HepG2 (cell line): Measurements from ENCODE around the gene TOM1L2. TPM values are rescaled to one million over a fixed set of nuclear protein-coding genes. Genes with fewer than 3 reads are reported as not detected.

Source experiments
- ATAC-seq: fragments of 200-7000 bp; cut with Tn5 transposase; 3 replicates; pipeline ENCODE4 v1.9.1; 2020; ENCODE audit warnings: mild to moderate bottlenecking, moderate library complexity
- BruUV-seq: library from RNA; stranded (reverse); fragments of 400-500 nt; replicated peaks from 2 replicates; lab custom pipeline; 2021; lab: Mats Ljungman, UMichigan
- CTCF ChIA-PET: fragments of 300-600 bp; formaldehyde crosslinking; extraction: SDS; loops from one replicate; lab custom pipeline; 2021; ENCODE audit warnings: low total read pairs, inconsistent platforms, low intra/inter-chr PET ratio; lab: Yijun Ruan, JAX
- POLR2A ChIA-PET: fragments of 350-600 bp; sonication (Branson Sonifier 250); formaldehyde crosslinking; loops from one replicate; lab custom pipeline; 2020; ENCODE audit warnings: antibody characterized with exemption, inconsistent platforms; lab: Yijun Ruan, JAX
- DNase-seq: peaks from one replicate; pipeline ENCODE4 v3.0.0-alpha.2; 2015; ENCODE audit warnings: low spot score
- FAIRE-seq: peaks from 3 replicates; lab custom pipeline; 2011; peaks lifted over from hg19 to GRCh38; lab: Jason Lieb, UNC
- H2AFZ ChIP-seq: one replicate; pipeline ENCODE4 v1.6.1; 2011; ENCODE audit warnings: low read length, inconsistent platforms
- H3K27ac ChIP-seq: fragments of 300-600 bp; 3 replicates; pipeline ENCODE4 v1.8.0; 2011; ENCODE audit warnings: mixed run types, mild to moderate bottlenecking, mixed read lengths, low read length, inconsistent platforms; ENCODE audit not compliant: insufficient read depth; ENCODE audit errors: extremely low read length
- H3K27me3 ChIP-seq, 2 experiments: fragments of 200-600 bp in 1 of 2; 2 replicates in 1 of 2; 3 replicates in 1 of 2; pipeline versions ENCODE4 v1.6.0 to v1.8.0; 2011; ENCODE audit warnings: low read length in 2 of 2, mild to moderate bottlenecking in 2 of 2, moderate library complexity in 2 of 2, inconsistent platforms in 1 of 2; ENCODE audit not compliant: insufficient read depth in 2 of 2, control insufficient read depth in 1 of 2
- H3K36me3 ChIP-seq, 2 experiments: fragments of 200-600 bp in 1 of 2; replicated peaks in 1 of 2; 2 replicates in 1 of 2; 3 replicates in 1 of 2; pipeline versions ENCODE4 v1.5.1 to v1.8.0; 2011; ENCODE audit warnings: low read length in 2 of 2, inconsistent platforms in 1 of 2; ENCODE audit not compliant: insufficient read depth in 2 of 2, control insufficient read depth in 1 of 2
- H3K4me1 ChIP-seq: 2 replicates; pipeline ENCODE4 v1.5.1; 2012; ENCODE audit warnings: low read length, inconsistent platforms; ENCODE audit not compliant: insufficient read depth
- H3K4me2 ChIP-seq: 2 replicates; pipeline ENCODE4 v1.6.0; 2011; ENCODE audit warnings: low read depth, low read length, inconsistent platforms
- H3K4me3 ChIP-seq, 3 experiments: fragments of 200-600 bp in 1 of 3; sonication (generic), shearing (Covaris generic) in 1 of 3; replicated peaks in 1 of 3; 2 replicates each; pipeline ENCODE4 v1.5.1; 2011 to 2016; ENCODE audit warnings: low read length in 3 of 3, inconsistent platforms in 2 of 3, low read depth in 2 of 3, mild to moderate bottlenecking in 2 of 3, control low read depth in 1 of 3, mixed read lengths in 1 of 3; ENCODE audit not compliant: insufficient read depth in 1 of 3
- H3K79me2 ChIP-seq: one replicate; pipeline ENCODE4 v1.6.1; 2011; ENCODE audit warnings: low read length, inconsistent platforms; ENCODE audit not compliant: insufficient read depth
- H3K9ac ChIP-seq: 2 replicates; pipeline ENCODE4 v1.6.0; 2011; ENCODE audit warnings: mild to moderate bottlenecking, low read depth, low read length, inconsistent platforms; ENCODE audit not compliant: insufficient read depth
- H3K9me3 ChIP-seq: 2 replicates; pipeline ENCODE4 v1.5.1; 2012; ENCODE audit warnings: mild to moderate bottlenecking, low read length
- H4K20me1 ChIP-seq: 2 replicates; pipeline ENCODE4 v1.6.0; 2011; ENCODE audit warnings: inconsistent platforms, mild to moderate bottlenecking, low read length, moderate library complexity; ENCODE audit not compliant: insufficient read depth
- ATF7 ChIP-seq, 2 experiments: fragments of 450-650 bp in 1 of 2; sonication (generic) in 1 of 2; formaldehyde crosslinking in 1 of 2; IDR thresholded peaks; 2 replicates each; pipeline versions ENCODE4 v1.4.0 to v1.6.1; 2016 to 2020; ENCODE audit warnings: antibody characterized with exemption in 1 of 2, mild to moderate bottlenecking in 1 of 2, missing genetic modification reagents in 1 of 2
- BCL3 ChIP-seq: sonication (generic); formaldehyde crosslinking; IDR thresholded peaks from 2 replicates; pipeline ENCODE4 v1.5.1; 2020; ENCODE audit warnings: mild to moderate bottlenecking, missing genetic modification reagents, moderate library complexity
- GTF3A ChIP-seq: sonication (generic); formaldehyde crosslinking; conservative IDR thresholded peaks from 2 replicates; pipeline ENCODE4 v1.4.0; 2020; ENCODE audit warnings: mild to moderate bottlenecking, missing genetic modification reagents
- JARID2 ChIP-seq: sonication (generic); formaldehyde crosslinking; IDR thresholded peaks from 2 replicates; pipeline ENCODE4 v1.8.1; 2023; ENCODE audit warnings: missing genetic modification reagents, inconsistent platforms; ENCODE audit not compliant: insufficient replicate concordance
- KAT7 ChIP-seq: IDR thresholded peaks from 2 replicates; pipeline ENCODE4 v1.6.1; 2018; ENCODE audit warnings: borderline replicate concordance, missing compliant biosample characterization
- KDM6A ChIP-seq: IDR thresholded peaks from 2 replicates; pipeline ENCODE4 v1.6.1; 2016; ENCODE audit warnings: low read depth
- PRPF4 ChIP-seq: fragments of 200-400 bp; formaldehyde crosslinking; IDR thresholded peaks from 2 replicates; pipeline ENCODE4 v1.6.1; 2016; ENCODE audit warnings: low read length, low read depth; ENCODE audit not compliant: poor library complexity, severe bottlenecking
- RARA ChIP-seq: IDR thresholded peaks from 2 replicates; pipeline ENCODE4 v1.6.1; 2016; ENCODE audit warnings: missing genetic modification reagents, missing compliant biosample characterization
- SMC3 ChIP-seq: IDR thresholded peaks from 2 replicates; pipeline ENCODE4 v1.6.1; 2011; ENCODE audit warnings: low read length, improper control_type of control experiment
- THAP11 ChIP-seq: IDR thresholded peaks from 2 replicates; pipeline ENCODE4 v1.6.1; 2016; ENCODE audit warnings: missing biosample characterization, missing genetic modification reagents
- ZNF562 ChIP-seq: sonication (generic); formaldehyde crosslinking; IDR thresholded peaks from 2 replicates; pipeline ENCODE4 v1.8.0; 2022; ENCODE audit warnings: missing genetic modification reagents, borderline replicate concordance
- ZNF790 ChIP-seq: sonication (generic); formaldehyde crosslinking; IDR thresholded peaks from 2 replicates; pipeline ENCODE4 v1.8.0; 2022; ENCODE audit warnings: missing genetic modification reagents, mild to moderate bottlenecking, borderline replicate concordance
- ZNF850 ChIP-seq: sonication (generic); formaldehyde crosslinking; conservative IDR thresholded peaks from 2 replicates; pipeline ENCODE4 v1.9.0; 2021; ENCODE audit warnings: mild to moderate bottlenecking, missing genetic modification reagents
- WGBS: methylation state at CpG from one replicate; pipeline ENCODE4 v1.1.6; 2017; ENCODE audit warnings: low lambda C conversion rate; 5-methylcytosine and 5-hydroxymethylcytosine counted together
- in situ Hi-C: cut with HindIII; loops from 2 replicates; pipeline ENCODE4 v1.10.0; 2017; ENCODE audit warnings: low pct_unique_long_range_greater_than_20kb; ENCODE audit not compliant: extremely low pct_ligation_motif_present
- intact Hi-C: fragments of 100-400 bp; cut with micrococcal nuclease; formaldehyde crosslinking; loops from one replicate; pipeline ENCODE4 v1.10.0; 2022; ENCODE audit not compliant: unreplicated experiment
- polyA plus RNA-seq, 8 experiments: library from polyadenylated mRNA; depleted of rRNA in 3 of 8; stranded (reverse) in 7 of 8; unstranded in 1 of 8; fragments of >200 nt; fragmentation: Illumina TruSeq in 4 of 8; extraction: Trizol in 4 of 8; gene quantifications; 2 replicates each; pipeline versions ENCODE4 v1.2.1 to v1.2.3, GENCODE V29; 2011 to 2016; ENCODE audit warnings: low read depth in 4 of 8, missing spikeins in 1 of 8, mixed read lengths in 1 of 8; ENCODE audit not compliant: insufficient read depth in 1 of 8
- total RNA-seq, 5 experiments: library from RNA; depleted of rRNA; stranded (reverse); fragments of >200 nt; fragmentation: Illumina TruSeq; extraction: Trizol; gene quantifications; 2 replicates each; pipeline ENCODE4 v1.2.3, GENCODE V29; 2016; ENCODE audit warnings: low read depth in 1 of 5
- TF ChIP-seq, protein P1 (sequence below): sonication (generic); formaldehyde crosslinking; IDR thresholded peaks from 2 replicates; pipeline ENCODE4 v1.4.0; 2020; ENCODE audit warnings: missing genetic modification reagents, borderline replicate concordance

TOM1L2 gene
- total and polyA plus RNA-seq, 2 of the 13 experiments (the other 11 are each of a cell fraction or from before 2014, with no cell fraction given), result 4.7 to 7.4 TPM

DNA sequence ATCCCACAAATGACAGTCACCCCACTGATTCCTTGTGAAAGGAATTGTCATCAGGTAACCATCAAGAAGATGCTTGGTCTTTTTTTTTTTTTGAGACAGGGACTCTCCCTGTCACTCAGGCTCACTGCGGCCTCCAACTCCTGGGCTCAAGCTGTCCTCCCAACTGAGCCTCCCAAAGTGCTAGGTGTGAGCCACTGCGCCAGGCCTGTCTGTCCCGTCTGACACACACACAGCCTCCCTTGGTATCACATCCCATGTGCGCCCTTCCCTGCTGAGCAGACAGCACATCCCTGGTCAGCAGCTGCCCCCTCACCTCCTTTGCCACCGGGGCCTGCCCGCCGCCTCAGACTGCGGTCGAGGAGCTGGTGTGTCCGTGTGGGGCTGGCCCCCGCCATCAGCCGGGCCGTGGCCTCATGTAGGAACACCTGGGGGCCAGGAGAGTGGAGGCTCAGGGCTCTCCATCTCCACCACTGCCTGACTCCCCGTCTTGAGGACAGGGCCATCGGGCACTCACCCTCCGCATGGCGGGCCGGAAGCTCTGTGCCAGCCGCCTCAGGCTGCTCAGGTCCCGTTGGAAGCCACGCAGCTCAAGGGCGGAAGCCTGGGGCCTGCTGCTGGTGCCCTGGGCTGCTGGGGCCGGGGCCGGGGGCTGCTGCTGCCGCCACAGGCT, 159.0 kb downstream of the TOM1L2 start (continued):
- TF ChIP-seq GTF3A (CRISPR knock-in tag) (no peak), ZNF850 (CRISPR knock-in tag) (no peak), KDM6A (CRISPR knock-in tag) (no peak), ZNF790 (CRISPR knock-in tag) (no peak), ATF7 (IDR thresholded peaks at IDR 0.05) (no peak), ATF7 (CRISPR knock-in tag; IDR thresholded peaks at IDR 0.05) (no peak), THAP11 (no peak), ZNF562 (CRISPR knock-in tag) (no peak), KAT7 (CRISPR knock-in tag) (no peak), BCL3 (no peak)
- TF ChIP-seq, all 625 proteins: peak for 9

GRCh38 chr17:17812211-17813054, 159.8 kb downstream of the TOM1L2 start:
- no peak overlapping the region for H3K9ac ChIP-seq
- peaks cover 33 to 39% of the 10 kb centered on the region in 2 experiments for H3K36me3 ChIP-seq
- CTCF ChIA-PET, result interaction anchor here (0.9 to 3.6 kb wide), 5 partner anchors 25 to 107 kb away, joined by 3 to 53 read pairs (median 3); no protein-coding TSS in a partner anchor
- peak; percentile 50 for ATAC-seq
- H3K79me2 ChIP-seq, result no peaks in the 10 kb centered on the region
- DNase-seq, result peak; percentile 52
- peak; percentile 12 for FAIRE-seq
- H3K27me3 ChIP-seq, result no peaks in the 10 kb centered on the region
- POLR2A ChIA-PET, result interaction anchor here (0.9 to 2.7 kb wide), 5 partner anchors 19 to 44 kb away, joined by 4 to 26 read pairs (median 5); partner anchors contain the start of gene SREBF1
- WGBS, result 18% methylated on average over 18 of the region's 59 CpGs
- in situ Hi-C loops, result loop anchor here (5.0 kb wide), 1 partner anchor 50 kb away; no protein-coding TSS in a partner anchor
- 0 out of 2 replicates have a peak, but pooled peaks cover 11% of the 10 kb centered on the region for H4K20me1 ChIP-seq
- H3K4me1 ChIP-seq, result peaks cover 28% of the 10 kb centered on the region
- no peaks in the 10 kb centered on the region for H3K9me3 ChIP-seq
- BruUV-seq, result no TSS peak
- intact Hi-C loops, result loop anchor here (1.0 kb wide), 2 partner anchors 24 to 48 kb away; partner anchors contain the start of gene SREBF1
- no peak overlapping the region for H3K4me3 ChIP-seq
- no peak overlapping the region for H2AFZ ChIP-seq
- H3K4me2 ChIP-seq, result 0 out of 2 replicates have a peak overlapping the region, but pooled peaks have one; percentile 34
- H3K27ac ChIP-seq, result peak overlapping the region; percentile 58
- TF ChIP-seq RARA (CRISPR knock-in tag) (peak; percentile 57), JARID2 (no peak), PRPF4 (no peak), SMC3 (peak; percentile 48; the same call in 1 of the 2 replicates)
- TF ChIP-seq, protein P1, sequence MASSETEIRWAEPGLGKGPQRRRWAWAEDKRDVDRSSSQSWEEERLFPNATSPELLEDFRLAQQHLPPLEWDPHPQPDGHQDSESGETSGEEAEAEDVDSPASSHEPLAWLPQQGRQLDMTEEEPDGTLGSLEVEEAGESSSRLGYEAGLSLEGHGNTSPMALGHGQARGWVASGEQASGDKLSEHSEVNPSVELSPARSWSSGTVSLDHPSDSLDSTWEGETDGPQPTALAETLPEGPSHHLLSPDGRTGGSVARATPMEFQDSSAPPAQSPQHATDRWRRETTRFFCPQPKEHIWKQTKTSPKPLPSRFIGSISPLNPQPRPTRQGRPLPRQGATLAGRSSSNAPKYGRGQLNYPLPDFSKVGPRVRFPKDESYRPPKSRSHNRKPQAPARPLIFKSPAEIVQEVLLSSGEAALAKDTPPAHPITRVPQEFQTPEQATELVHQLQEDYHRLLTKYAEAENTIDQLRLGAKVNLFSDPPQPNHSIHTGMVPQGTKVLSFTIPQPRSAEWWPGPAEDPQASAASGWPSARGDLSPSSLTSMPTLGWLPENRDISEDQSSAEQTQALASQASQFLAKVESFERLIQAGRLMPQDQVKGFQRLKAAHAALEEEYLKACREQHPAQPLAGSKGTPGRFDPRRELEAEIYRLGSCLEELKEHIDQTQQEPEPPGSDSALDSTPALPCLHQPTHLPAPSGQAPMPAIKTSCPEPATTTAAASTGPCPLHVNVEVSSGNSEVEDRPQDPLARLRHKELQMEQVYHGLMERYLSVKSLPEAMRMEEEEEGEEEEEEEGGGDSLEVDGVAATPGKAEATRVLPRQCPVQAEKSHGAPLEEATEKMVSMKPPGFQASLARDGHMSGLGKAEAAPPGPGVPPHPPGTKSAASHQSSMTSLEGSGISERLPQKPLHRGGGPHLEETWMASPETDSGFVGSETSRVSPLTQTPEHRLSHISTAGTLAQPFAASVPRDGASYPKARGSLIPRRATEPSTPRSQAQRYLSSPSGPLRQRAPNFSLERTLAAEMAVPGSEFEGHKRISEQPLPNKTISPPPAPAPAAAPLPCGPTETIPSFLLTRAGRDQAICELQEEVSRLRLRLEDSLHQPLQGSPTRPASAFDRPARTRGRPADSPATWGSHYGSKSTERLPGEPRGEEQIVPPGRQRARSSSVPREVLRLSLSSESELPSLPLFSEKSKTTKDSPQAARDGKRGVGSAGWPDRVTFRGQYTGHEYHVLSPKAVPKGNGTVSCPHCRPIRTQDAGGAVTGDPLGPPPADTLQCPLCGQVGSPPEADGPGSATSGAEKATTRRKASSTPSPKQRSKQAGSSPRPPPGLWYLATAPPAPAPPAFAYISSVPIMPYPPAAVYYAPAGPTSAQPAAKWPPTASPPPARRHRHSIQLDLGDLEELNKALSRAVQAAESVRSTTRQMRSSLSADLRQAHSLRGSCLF, result 0 out of 2 replicates have a peak, but pooled peaks have one; percentile 39
